GM12892 (cell line): Measurements from ENCODE around the gene CCNJL.

ENCODE experiments used
- POLR2A ChIP-seq: IDR thresholded peaks from 2 replicates; pipeline ENCODE4 v1.6.1; 2011; ENCODE audit warnings: low read depth, low read length, control low read depth
- POLR2AphosphoS5 ChIP-seq: IDR thresholded peaks from 2 replicates; pipeline ENCODE4 v1.6.1; 2011; ENCODE audit warnings: low read depth, low read length, control low read depth

DNA sequence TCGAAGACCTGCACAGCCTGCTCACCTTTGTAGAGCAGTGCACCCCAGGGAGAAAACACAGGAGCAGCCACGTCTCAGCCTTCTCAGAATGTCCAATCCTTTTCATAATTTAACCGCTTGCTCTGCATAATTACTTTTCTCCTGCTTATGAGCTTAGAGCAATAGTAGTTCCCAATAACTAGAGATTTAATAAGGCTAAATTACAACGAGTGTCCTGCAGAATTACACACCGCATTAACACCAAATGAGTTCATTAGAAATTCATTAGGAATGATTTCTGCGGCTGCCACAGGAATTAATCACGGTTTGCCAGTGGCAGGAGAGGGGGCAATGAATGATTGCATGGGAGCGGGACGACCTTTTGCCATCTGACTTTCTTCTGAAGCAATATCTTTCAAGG, 101.8 kb downstream of the CCNJL start:
- TF ChIP-seq POLR2AphosphoS5 = no peak
- no peak for TF ChIP-seq POLR2A
